ENCODE results near the gene ASGR2.

GRCh38 chr17:7070712-7071111, 43.9 kb downstream of the ASGR2 start:
- no peak for TF ChIP-seq YY1 (IDR thresholded peaks at IDR 0.05; ENCODE audit: low read depth)
- TF ChIP-seq EP300 (IDR thresholded peaks at IDR 0.05; ENCODE audit: borderline replicate concordance) = no peak
- TF ChIP-seq TCF12 (IDR thresholded peaks at IDR 0.05; ENCODE audit: low read depth) = no peak
- TF ChIP-seq TAF1 (IDR thresholded peaks at IDR 0.05; ENCODE audit: low read depth) = no peak
- TF ChIP-seq EGR1 (IDR thresholded peaks at IDR 0.05) = no peak
- no peak for TF ChIP-seq MAX (IDR thresholded peaks at IDR 0.05)
- no peak for TF ChIP-seq REST (IDR thresholded peaks at IDR 0.05; ENCODE audit: low read depth)
- no peak for TF ChIP-seq USF1 (IDR thresholded peaks at IDR 0.05)
- TF ChIP-seq CEBPB (IDR thresholded peaks at IDR 0.05) = no peak
- TF ChIP-seq RAD21 (IDR thresholded peaks at IDR 0.05; ENCODE audit: low read depth) = no peak
- no peak for TF ChIP-seq CREB1 (IDR thresholded peaks at IDR 0.05; ENCODE audit: low read depth)
- no peak for TF ChIP-seq NFIC (IDR thresholded peaks at IDR 0.05)
- TF ChIP-seq TEAD4 (IDR thresholded peaks at IDR 0.05) = no peak
- TF ChIP-seq ZBTB7A (IDR thresholded peaks at IDR 0.05; ENCODE audit: low read depth) = no peak
